SK-N-SH (cell line): ENCODE measurements around the gene GEN1. TPM values are rescaled to one million over a fixed set of nuclear protein-coding genes. Genes with fewer than 3 reads are reported as not detected.

Experiments
- CTCF ChIA-PET: fragments of 300-600, 350-600 bp; formaldehyde crosslinking; extraction: SDS; loops from one replicate; lab custom pipeline; 2021; lab: Yijun Ruan, JAX
- POLR2A ChIA-PET: fragments of 350-600 bp; sonication (Branson Sonifier 250); formaldehyde crosslinking; extraction: SDS; loops from one replicate; lab custom pipeline; 2020; ENCODE audit warnings: antibody characterized with exemption, inconsistent platforms; lab: Yijun Ruan, JAX
- DNase-seq: peaks from one replicate; pipeline ENCODE4 v3.0.0; 2012
- H2AFZ ChIP-seq: fragments of 200-600 bp; sonication (generic); 2 replicates; pipeline ENCODE4 v1.8.1; 2016; ENCODE audit warnings: antibody characterized with exemption, mild to moderate bottlenecking, low read depth
- H3F3A ChIP-seq: fragments of 200-600 bp; sonication (generic); replicated peaks from 2 replicates; pipeline ENCODE3; 2016; ENCODE audit warnings: antibody characterized with exemption, mild to moderate bottlenecking; ENCODE audit not compliant: insufficient read depth
- H3K27ac ChIP-seq, 2 experiments: fragments of 200-500 bp in 1 of 2; fragments of 200-600 bp in 1 of 2; sonication (Bioruptor generic) in 1 of 2; sonication (generic), shearing (Covaris generic) in 1 of 2; 2 replicates each; pipeline versions ENCODE4 v1.5.1 to v1.6.1; 2014 to 2016; ENCODE audit warnings: low read depth in 2 of 2, inconsistent platforms in 1 of 2, low read length in 1 of 2, mild to moderate bottlenecking in 1 of 2, mixed read lengths in 1 of 2
- H3K27me3 ChIP-seq: fragments of 200-600 bp; sonication (generic), shearing (Covaris generic); 2 replicates; pipeline ENCODE4 v1.6.1; 2016; ENCODE audit warnings: mixed run types; ENCODE audit not compliant: insufficient read depth
- H3K36me3 ChIP-seq, 2 experiments: fragments of 200-500 bp in 1 of 2; fragments of 200-600 bp in 1 of 2; sonication (Bioruptor generic) in 1 of 2; sonication (generic) in 1 of 2; replicated peaks in 1 of 2; 2 replicates each; pipeline versions ENCODE3 to v1.5.1; 2014 to 2016; ENCODE audit warnings: low read length in 1 of 2, mild to moderate bottlenecking in 1 of 2; ENCODE audit not compliant: insufficient read depth in 2 of 2, control insufficient read depth in 1 of 2
- H3K4me1 ChIP-seq, 2 experiments: fragments of 200-500 bp in 1 of 2; fragments of 200-600 bp in 1 of 2; sonication (Bioruptor generic) in 1 of 2; sonication (generic), shearing (Covaris generic) in 1 of 2; 2 replicates each; pipeline versions ENCODE4 v1.5.1 to v1.6.1; 2014 to 2016; ENCODE audit warnings: low read depth in 1 of 2, low read length in 1 of 2, mixed run types in 1 of 2; ENCODE audit not compliant: insufficient read depth in 2 of 2, control insufficient read depth in 1 of 2
- H3K4me2 ChIP-seq: fragments of 200-600 bp; sonication (generic), shearing (Covaris generic); 2 replicates; pipeline ENCODE4 v1.6.1; 2017; ENCODE audit warnings: mixed run types
- H3K4me3 ChIP-seq, 2 experiments: fragments of 200-500 bp in 1 of 2; fragments of 200-600 bp in 1 of 2; sonication (Bioruptor generic) in 1 of 2; sonication (generic), shearing (Covaris generic) in 1 of 2; 2 replicates each; pipeline versions ENCODE4 v1.5.1 to v1.8.1; 2014 to 2016; ENCODE audit warnings: low read depth in 2 of 2, inconsistent platforms in 1 of 2, low read length in 1 of 2, mild to moderate bottlenecking in 1 of 2, mixed read lengths in 1 of 2, moderate library complexity in 1 of 2
- H3K79me2 ChIP-seq: fragments of 200-600 bp; sonication (generic); 2 replicates; pipeline ENCODE4 v1.8.1; 2017; ENCODE audit warnings: mild to moderate bottlenecking; ENCODE audit not compliant: insufficient read depth
- H3K9ac ChIP-seq: fragments of 200-600 bp; sonication (generic); 2 replicates; pipeline ENCODE4 v1.6.1; 2017; ENCODE audit warnings: mixed run types
- H3K9me2 ChIP-seq: fragments of 200-600 bp; sonication (generic); 2 replicates; pipeline ENCODE4 v1.6.1; 2017; ENCODE audit warnings: mixed run types
- H3K9me3 ChIP-seq: fragments of 200-600 bp; sonication (generic); 2 replicates; pipeline ENCODE4 v1.6.1; 2017; ENCODE audit warnings: mixed run types, mild to moderate bottlenecking, moderate library complexity
- H4K20me1 ChIP-seq: fragments of 200-600 bp; sonication (generic); 2 replicates; pipeline ENCODE4 v1.6.1; 2017; ENCODE audit warnings: mild to moderate bottlenecking, mixed run types; ENCODE audit not compliant: insufficient read depth
- CHD2 ChIP-seq: fragments of 150-350 bp; IDR thresholded peaks from 2 replicates; pipeline ENCODE4 v1.6.1; 2018; ENCODE audit warnings: low read length; ENCODE audit not compliant: partially characterized antibody
- EZH2phosphoT487 ChIP-seq: fragments of 200-600 bp; sonication (generic); IDR thresholded peaks from 2 replicates; pipeline ENCODE4 v1.6.1; 2017; ENCODE audit warnings: low read depth, mixed run types, mild to moderate bottlenecking, antibody characterized with exemption, moderate library complexity, borderline replicate concordance
- FOSL2 ChIP-seq: IDR thresholded peaks from 2 replicates; pipeline ENCODE4 v1.4.0; 2012; ENCODE audit warnings: low read depth, mild to moderate bottlenecking, moderate library complexity, borderline replicate concordance
- GABPA ChIP-seq: IDR thresholded peaks from 2 replicates; pipeline ENCODE4 v1.4.0; 2012; ENCODE audit warnings: low read depth, mild to moderate bottlenecking
- JUND ChIP-seq: IDR thresholded peaks from 2 replicates; pipeline ENCODE4 v1.4.0; 2012
- MEF2A ChIP-seq: IDR thresholded peaks from 2 replicates; pipeline ENCODE4 v1.4.0; 2012; ENCODE audit warnings: low read depth, borderline replicate concordance
- MXI1 ChIP-seq: IDR thresholded peaks from 2 replicates; pipeline ENCODE4 v1.6.1; 2012; ENCODE audit warnings: mild to moderate bottlenecking, low read depth, low read length, improper control_type of control experiment
- POLR2AphosphoS5 ChIP-seq: IDR thresholded peaks from 2 replicates; pipeline ENCODE4 v1.6.1; 2012; ENCODE audit warnings: low read depth, low read length
- RCOR1 ChIP-seq: fragments of 150-350 bp; IDR thresholded peaks from 2 replicates; pipeline ENCODE4 v1.6.1; 2017; ENCODE audit warnings: antibody characterized with exemption, low read length
- REST ChIP-seq: IDR thresholded peaks from 2 replicates; pipeline ENCODE4 v1.6.1; 2012; ENCODE audit warnings: mild to moderate bottlenecking, low read depth, low read length, moderate library complexity
- RFX5 ChIP-seq: IDR thresholded peaks from 2 replicates; pipeline ENCODE4 v1.6.1; 2012; ENCODE audit warnings: mild to moderate bottlenecking, improper control_type of control experiment, low read length
- RXRA ChIP-seq: IDR thresholded peaks from 2 replicates; pipeline ENCODE4 v1.4.0; 2012; ENCODE audit warnings: low read depth, mild to moderate bottlenecking, borderline replicate concordance
- SIN3A ChIP-seq: IDR thresholded peaks from 2 replicates; pipeline ENCODE4 v1.6.1; 2012; ENCODE audit warnings: low read depth, mild to moderate bottlenecking, low read length, moderate library complexity, borderline replicate concordance
- TCF12 ChIP-seq: IDR thresholded peaks from 2 replicates; pipeline ENCODE4 v1.4.0; 2012
- USF1 ChIP-seq: IDR thresholded peaks from 2 replicates; pipeline ENCODE4 v1.4.0; 2012; ENCODE audit warnings: low read depth, borderline replicate concordance
- YY1 ChIP-seq: IDR thresholded peaks from 2 replicates; pipeline ENCODE4 v1.4.0; 2012; ENCODE audit warnings: low read depth, mild to moderate bottlenecking
- ZBTB33 ChIP-seq: IDR thresholded peaks from 2 replicates; pipeline ENCODE4 v1.4.0; 2012; ENCODE audit warnings: low read depth, borderline replicate concordance
- WGBS: methylation state at CpG from one replicate; pipeline ENCODE4 v1.1.6; 2017; ENCODE audit warnings: low lambda C conversion rate; 5-methylcytosine and 5-hydroxymethylcytosine counted together
- polyA plus RNA-seq, 3 experiments: library from polyadenylated mRNA; depleted of rRNA; stranded (reverse); fragments of >200 nt; gene quantifications; 2 replicates each; pipeline ENCODE4 v1.2.3, GENCODE V29; 2012

Gene GEN1
- polyA plus RNA-seq, 1 of the 3 experiments (the other 2 are of a cell fraction), result 5.3 TPM

GRCh38 chr2:17800693-17801458 is 46.9 kb downstream of the GEN1 start:
- Histone ChIP-seq H3K27me3 (no peaks in the 10 kb centered on the region; the same call in 1 of the 2 replicates), H4K20me1 (no peaks in the 10 kb centered on the region), H3K27ac (no peak overlapping the region), H3K9me3 (no peaks in the 10 kb centered on the region), H3F3A (no peaks in the 10 kb centered on the region), H3K36me3 (no peaks in the 10 kb centered on the region), H3K9ac (no peak overlapping the region), H2AFZ (no peak overlapping the region), H3K79me2 (no peaks in the 10 kb centered on the region), H3K4me2 (no peak overlapping the region), H3K4me3 (no peak overlapping the region), H3K9me2 (no peaks in the 10 kb centered on the region), H3K4me1 (peaks cover 0 to 10% of the 10 kb centered on the region in 2 experiments; a peak in 1 of 4 replicates)
- POLR2A ChIA-PET, result no interaction called here
- no peak for DNase-seq
- TF ChIP-seq RFX5 (no peak), ZBTB33 (no peak), TCF12 (no peak), RXRA (no peak), JUND (no peak), MXI1 (no peak), REST (no peak), MEF2A (no peak), POLR2AphosphoS5 (no peak), RCOR1 (no peak), YY1 (no peak), EZH2phosphoT487 (no peak), GABPA (no peak), SIN3A (no peak), FOSL2 (no peak), USF1 (no peak), CHD2 (no peak)
- WGBS, result 81% methylated on average over 1 of the region's 1 CpG
- CTCF ChIA-PET, result interaction anchor here (1.0 to 1.4 kb wide), 2 partner anchors 27 to 30 kb away, joined by 3 to 4 read pairs; no protein-coding TSS in a partner anchor
